OCI-M2 (cell line): ENCODE measurements around the gene ARHGAP10.

ENCODE experiments used
- DNase-seq: peaks from one replicate; lab custom pipeline; 2025; ENCODE audit not compliant: unreplicated experiment; lab: John Stamatoyannopoulos, UW

Gene ARHGAP10

GRCh38 chr4:147764337-147764736 lies 32.4 kb downstream of the ARHGAP10 start:
- DNase-seq = no peak

GRCh38 chr4:147765121-147765529 lies 33.2 kb downstream of the ARHGAP10 start:
- no peak for DNase-seq

DNA sequence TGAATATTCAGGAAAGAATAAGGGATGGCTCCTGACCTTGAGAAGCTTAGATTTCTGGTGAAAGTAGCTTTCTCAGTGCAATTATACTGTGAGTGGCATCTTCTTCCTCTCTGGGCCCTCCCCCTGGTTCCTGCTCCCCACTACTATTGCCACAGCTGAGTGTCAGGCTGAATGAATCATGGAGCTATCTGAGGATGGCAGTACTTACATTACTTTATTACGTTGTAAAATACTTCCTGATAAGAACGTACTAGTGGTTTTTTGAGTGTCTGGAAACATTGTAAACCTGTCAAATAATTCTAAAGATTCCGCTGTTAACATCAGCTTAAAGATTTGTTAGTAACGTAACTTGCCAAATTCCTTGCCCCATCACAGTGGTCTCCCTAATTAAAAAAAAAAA lies 36.2 kb downstream of the ARHGAP10 start:
- no peak for DNase-seq

DNA sequence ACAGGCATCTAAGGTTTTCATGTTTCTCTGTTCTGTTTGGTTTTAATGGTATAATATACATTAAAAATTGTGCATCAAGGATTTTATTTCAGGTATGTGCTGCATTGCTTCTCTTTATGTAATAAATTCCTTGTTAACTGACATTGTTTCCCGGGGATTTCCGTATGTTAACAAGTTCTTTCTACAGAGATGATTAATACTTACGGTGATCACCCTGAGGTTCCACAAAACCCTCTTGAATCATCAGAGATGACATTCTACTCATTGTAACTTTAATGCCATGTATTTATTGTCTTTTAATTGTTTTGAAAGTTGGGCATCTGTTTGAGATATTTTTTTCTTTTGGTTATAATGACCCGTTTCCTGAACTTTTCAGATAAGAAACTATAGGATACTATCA lies 37.5 kb downstream of the ARHGAP10 start:
- no peak for DNase-seq

DNA sequence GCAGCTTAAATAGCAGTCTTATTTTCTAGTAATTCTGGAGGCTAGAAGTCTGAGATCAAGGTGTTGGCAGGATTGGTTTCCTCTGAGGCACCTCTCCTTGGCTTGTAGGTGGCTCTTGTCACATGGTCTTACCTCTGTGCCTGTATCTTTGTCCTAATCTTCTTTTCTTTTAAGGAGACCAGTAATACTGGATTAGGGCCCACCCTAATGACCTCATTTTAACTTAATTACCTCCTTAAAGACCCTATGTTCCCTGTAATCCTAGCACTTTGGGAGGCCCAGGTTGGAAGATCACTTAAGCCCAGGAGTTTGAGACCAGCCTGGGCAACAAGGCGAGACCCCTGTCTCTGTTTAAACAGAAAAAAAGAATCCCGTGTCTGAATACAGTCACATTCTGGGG lies 38.9 kb downstream of the ARHGAP10 start:
- no peak for DNase-seq

GRCh38 chr4:147772056-147772455 lies 40.2 kb downstream of the ARHGAP10 start:
- no peak for DNase-seq

GRCh38 chr4:147772459-147772969 lies 40.6 kb downstream of the ARHGAP10 start:
- DNase-seq = no peak

DNA sequence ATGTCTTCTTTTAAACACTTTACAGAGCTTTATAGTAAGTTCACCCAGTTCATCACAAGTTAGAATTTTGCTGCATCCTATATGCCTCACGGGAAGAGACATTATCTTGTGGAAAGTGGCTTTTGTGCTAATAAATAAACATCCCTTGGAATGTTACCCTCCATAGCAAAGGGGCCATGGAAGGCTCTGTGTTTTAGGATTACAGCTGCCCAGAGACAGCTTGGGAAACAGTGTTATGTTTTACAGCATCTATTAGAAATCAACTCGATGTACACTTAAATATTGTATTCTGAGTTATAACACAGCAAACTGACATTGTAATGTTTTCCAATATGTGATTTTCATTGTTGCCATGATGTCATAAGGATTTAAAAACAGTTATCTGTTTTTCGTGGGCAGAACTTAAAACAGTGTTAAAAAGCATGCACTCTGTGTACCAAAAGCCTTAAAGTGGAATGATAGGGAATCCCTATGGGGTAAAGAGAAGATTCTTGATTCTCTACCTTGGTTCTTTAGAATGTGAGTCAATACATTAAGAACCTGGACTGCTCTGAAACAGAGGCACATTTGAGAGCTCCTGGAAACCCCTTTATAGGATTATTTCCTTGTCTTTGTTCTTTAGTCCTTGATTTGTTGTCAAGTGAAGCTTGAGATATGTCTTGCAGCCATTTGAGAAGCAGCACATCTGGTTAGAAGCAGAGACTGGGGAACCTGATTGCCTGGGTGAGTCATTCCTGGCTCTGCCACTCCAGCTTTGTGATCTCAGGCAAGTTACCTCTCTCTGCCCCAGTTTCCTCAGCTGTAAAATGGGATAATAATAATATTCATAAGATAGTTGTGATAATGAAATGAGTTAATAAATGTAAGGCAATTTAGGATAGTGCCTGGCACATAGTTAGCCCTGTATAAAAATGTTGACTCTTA lies 41.6 kb downstream of the ARHGAP10 start:
- DNase-seq = no peak

DNA sequence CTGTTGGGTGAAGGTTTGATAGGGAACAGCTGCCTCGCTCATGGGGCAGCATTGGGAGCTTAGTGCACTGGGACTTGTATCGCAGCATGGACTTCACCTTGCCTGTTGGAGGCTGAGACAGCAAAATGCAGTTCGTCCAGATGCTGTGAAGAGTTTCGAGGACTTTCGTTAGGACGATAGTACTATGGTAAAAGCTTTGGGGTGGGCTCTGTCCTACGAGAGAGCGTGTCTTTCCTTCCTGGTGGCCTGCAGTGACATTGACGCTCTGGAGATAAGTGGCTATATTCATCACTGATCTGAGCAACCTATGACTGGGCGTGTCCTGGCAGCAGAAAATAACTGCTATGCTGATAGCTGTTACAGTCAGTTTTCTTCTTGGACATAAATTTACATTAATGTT lies 44.8 kb downstream of the ARHGAP10 start:
- DNase-seq = no peak

DNA sequence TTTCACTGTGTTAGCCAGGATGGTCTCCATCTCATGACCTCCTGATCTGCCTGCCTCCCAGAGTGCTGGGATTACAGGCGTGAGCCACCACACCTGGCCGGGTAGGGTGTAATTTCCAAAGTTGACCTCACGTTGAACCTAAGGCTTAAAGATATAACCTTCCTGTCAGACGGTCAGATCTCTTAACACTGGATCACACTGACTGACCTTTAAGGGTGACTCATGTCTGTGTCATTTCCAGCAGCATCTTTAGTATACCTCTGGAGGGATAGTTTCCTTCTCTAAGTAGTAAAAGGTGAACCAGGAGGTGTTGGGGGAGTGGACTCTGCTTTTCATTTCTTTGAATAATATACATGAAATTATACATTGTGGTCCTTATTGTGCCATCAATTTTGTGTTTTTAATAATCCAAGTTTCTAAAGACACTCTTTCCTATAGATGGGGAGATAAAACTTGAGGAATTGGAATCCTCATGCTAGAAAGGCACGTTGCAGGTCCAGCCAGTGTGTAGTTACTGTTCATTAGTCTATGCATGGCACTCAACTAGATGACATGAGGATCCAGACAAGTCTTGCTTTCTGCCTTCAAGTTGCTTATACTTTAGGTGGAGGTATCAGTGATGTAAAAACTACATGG lies 45.7 kb downstream of the ARHGAP10 start:
- DNase-seq = no peak

DNA sequence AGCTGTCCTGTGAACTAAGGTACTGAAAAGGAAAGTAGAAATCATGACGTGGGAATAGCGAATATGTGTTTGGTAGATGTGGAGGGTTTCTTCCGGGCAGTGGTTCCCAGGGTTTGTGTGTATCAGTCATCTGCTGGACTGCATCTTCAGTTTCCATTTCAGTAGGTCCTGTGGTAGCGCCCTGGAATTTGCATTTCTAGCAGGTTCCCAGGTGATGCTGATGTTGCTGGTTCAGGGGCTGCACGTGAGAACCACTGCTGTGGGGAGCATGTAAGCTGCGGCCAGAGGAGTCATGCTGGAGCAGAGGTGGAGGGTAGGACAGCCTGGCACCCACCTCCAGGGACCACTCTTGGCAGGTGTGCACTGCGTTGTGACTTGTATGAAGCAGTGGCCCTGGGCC lies 47.1 kb downstream of the ARHGAP10 start:
- DNase-seq = no peak

GRCh38 chr4:147779451-147779850 lies 47.6 kb downstream of the ARHGAP10 start:
- no peak for DNase-seq

- no peak for DNase-seq
Measured at GRCh38 chr4:147780137-147780777, 48.4 kb downstream of the ARHGAP10 start.

DNA sequence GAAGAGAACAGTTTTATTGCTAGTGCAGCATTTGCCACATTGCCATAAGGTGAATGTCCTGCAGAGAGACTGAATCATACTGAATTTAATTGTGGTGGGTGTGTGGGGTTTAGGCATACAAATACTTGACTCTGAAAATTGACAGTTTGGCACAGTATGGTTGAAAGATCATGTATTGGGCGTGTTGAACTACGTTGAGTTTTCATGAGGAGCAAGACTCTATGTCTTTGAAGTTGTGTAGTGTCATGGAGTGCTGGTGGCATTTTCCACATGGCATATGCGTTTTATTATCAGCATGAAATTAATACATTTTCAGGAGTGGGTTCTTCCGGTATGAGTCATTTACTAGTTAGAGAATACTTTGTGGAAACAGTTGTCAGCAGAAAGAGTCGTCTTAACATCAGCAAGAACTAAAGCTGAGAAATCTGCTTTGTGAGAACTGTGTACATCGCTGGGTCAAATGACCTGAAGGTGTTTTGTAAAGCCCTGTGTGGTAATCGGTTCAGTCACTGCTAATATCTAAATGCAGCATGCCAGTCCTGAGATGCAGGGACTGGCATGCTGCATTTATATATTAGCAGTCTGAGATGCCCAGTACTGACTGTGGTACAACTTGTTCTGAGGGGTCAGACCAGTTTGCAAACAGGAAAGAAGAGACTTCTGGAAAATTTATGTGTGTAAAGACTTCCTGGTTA lies 50.3 kb downstream of the ARHGAP10 start:
- no peak for DNase-seq

DNA sequence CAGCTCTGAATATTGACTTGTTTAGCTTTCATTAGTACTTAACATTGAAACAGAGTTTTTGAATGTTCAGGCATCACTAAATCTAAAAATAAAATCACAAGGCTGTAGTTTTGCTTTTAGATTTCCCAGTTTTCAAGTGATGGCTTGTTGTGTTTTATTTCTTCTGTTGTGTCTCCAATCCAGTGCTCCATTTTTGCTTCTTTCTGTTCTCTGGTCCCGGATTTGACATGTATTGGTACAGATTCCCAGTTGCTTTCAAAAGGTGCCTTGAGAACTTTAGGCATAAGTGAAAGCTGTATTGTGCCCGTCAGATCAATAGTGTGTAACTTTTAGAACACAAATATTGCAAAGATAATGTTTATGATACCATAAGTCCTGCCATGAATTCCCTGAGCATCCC lies 53.2 kb downstream of the ARHGAP10 start:
- DNase-seq = no peak

GRCh38 chr4:147786031-147786430 lies 54.1 kb downstream of the ARHGAP10 start:
- no peak for DNase-seq

- DNase-seq = no peak
Measured at GRCh38 chr4:147786531-147786930, 54.6 kb downstream of the ARHGAP10 start.

- no peak for DNase-seq
Measured at GRCh38 chr4:147787204-147787603, 55.3 kb downstream of the ARHGAP10 start.

- DNase-seq = no peak
Measured at GRCh38 chr4:147788791-147789190, 56.9 kb downstream of the ARHGAP10 start.

DNA sequence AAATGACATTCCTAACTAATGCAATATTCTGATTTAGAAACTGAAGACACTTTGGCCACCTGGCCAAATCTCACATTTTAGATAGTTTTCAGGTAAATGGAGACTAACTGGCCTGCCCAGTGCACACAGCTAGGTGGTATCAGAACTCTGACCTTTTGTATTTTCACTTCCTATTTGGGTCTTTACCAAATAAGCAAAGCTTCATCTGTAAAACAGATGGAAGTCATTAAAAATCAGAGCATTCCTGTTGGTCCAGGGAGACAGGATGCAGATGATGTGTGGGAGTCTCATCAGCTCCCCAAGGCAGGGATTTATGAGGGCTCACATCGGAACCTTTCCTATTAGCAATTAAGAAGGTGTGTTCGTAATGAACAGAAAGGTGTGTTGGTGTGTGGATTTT lies 57.7 kb downstream of the ARHGAP10 start:
- DNase-seq = no peak

GRCh38 chr4:147790412-147790811 lies 58.5 kb downstream of the ARHGAP10 start:
- no peak for DNase-seq
